ENCODE results near the gene ELF1.

GRCh38 chr13:40975441-40975840, 43.7 kb downstream of the ELF1 start:
- TF ChIP-seq CTCF (IDR thresholded peaks at IDR 0.05; ENCODE audit: low read length) = no peak
- TF ChIP-seq EZH2 (optimal IDR thresholded peaks at IDR 0.05; ENCODE audit: low read depth, low read length) = no peak

Data from MM.1S (cell line).